H9 (cell line): ENCODE measurements around the gene GORASP1. TPM values are rescaled to one million over a fixed set of nuclear protein-coding genes. Genes with fewer than 3 reads are reported as not detected.

Experiments used
- DNase-seq: peaks from one replicate; pipeline ENCODE4 v3.0.0-alpha.2; 2017
- H2AFZ ChIP-seq: one replicate; pipeline ENCODE4 v1.6.1; 2013; ENCODE audit warnings: mild to moderate bottlenecking, low read length, control low read depth, moderate library complexity
- H2AK5ac ChIP-seq: 2 replicates; pipeline ENCODE4 v1.6.1; 2013; ENCODE audit warnings: low read length, control low read depth, mixed read lengths; ENCODE audit not compliant: insufficient read length
- H2BK120ac ChIP-seq: one replicate; pipeline ENCODE4 v1.6.1; 2013; ENCODE audit warnings: low read depth, mild to moderate bottlenecking, low read length, control low read depth, inconsistent platforms; ENCODE audit not compliant: poor library complexity, severe bottlenecking
- H2BK12ac ChIP-seq: 2 replicates; pipeline ENCODE4 v1.6.1; 2013; ENCODE audit warnings: low read length, control low read depth, mixed read lengths, low read depth; ENCODE audit not compliant: insufficient read length
- H2BK15ac ChIP-seq: 2 replicates; pipeline ENCODE4 v1.6.1; 2013; ENCODE audit warnings: low read depth, low read length, control low read depth
- H2BK20ac ChIP-seq: one replicate; pipeline ENCODE4 v1.6.1; 2013; ENCODE audit warnings: low read depth, mild to moderate bottlenecking, low read length, control low read depth, inconsistent platforms; ENCODE audit not compliant: poor library complexity, severe bottlenecking
- H2BK5ac ChIP-seq: 2 replicates; pipeline ENCODE4 v1.6.1; 2013; ENCODE audit warnings: low read length, control low read depth, mixed read lengths; ENCODE audit not compliant: insufficient read length
- H3K14ac ChIP-seq: 2 replicates; pipeline ENCODE4 v1.6.1; 2013; ENCODE audit warnings: low read length, control low read depth; ENCODE audit not compliant: insufficient read depth
- H3K18ac ChIP-seq: 2 replicates; pipeline ENCODE4 v1.6.1; 2013; ENCODE audit warnings: low read depth, mild to moderate bottlenecking, mixed read lengths, low read length, control low read depth; ENCODE audit not compliant: insufficient read length
- H3K23ac ChIP-seq: 2 replicates; pipeline ENCODE4 v1.6.1; 2013; ENCODE audit warnings: low read length, control low read depth, mixed read lengths, low read depth; ENCODE audit not compliant: insufficient read length
- H3K23me2 ChIP-seq: 2 replicates; pipeline ENCODE4 v1.6.1; 2013; ENCODE audit warnings: low read depth, mild to moderate bottlenecking, mixed read lengths, low read length, control low read depth; ENCODE audit not compliant: insufficient read length, poor library complexity, severe bottlenecking
- H3K27ac ChIP-seq: 2 replicates; pipeline ENCODE4 v1.5.1; 2013; ENCODE audit warnings: low read length, control low read depth, mixed read lengths, low read depth; ENCODE audit not compliant: insufficient read length
- H3K27me3 ChIP-seq: 2 replicates; pipeline ENCODE4 v1.6.1; 2013; ENCODE audit warnings: low read length, control low read depth, inconsistent platforms; ENCODE audit not compliant: insufficient read depth
- H3K4ac ChIP-seq: 2 replicates; pipeline ENCODE4 v1.6.1; 2013; ENCODE audit warnings: low read depth, mild to moderate bottlenecking, control low read depth, inconsistent platforms, low read length, moderate library complexity
- H3K4me1 ChIP-seq: 2 replicates; pipeline ENCODE4 v1.6.1; 2013; ENCODE audit warnings: low read length, control low read depth, inconsistent platforms; ENCODE audit not compliant: insufficient read depth
- H3K4me2 ChIP-seq: 2 replicates; pipeline ENCODE4 v1.6.1; 2013; ENCODE audit warnings: low read length, control low read depth, mixed read lengths; ENCODE audit not compliant: insufficient read length, insufficient read depth
- H3K56ac ChIP-seq: 2 replicates; pipeline ENCODE4 v1.6.1; 2013; ENCODE audit warnings: low read depth, mild to moderate bottlenecking, mixed read lengths, low read length, control low read depth; ENCODE audit not compliant: insufficient read length
- H3K79me1 ChIP-seq: 2 replicates; pipeline ENCODE4 v1.6.1; 2013; ENCODE audit warnings: low read depth, mild to moderate bottlenecking, moderate library complexity, low read length, control low read depth, inconsistent platforms; ENCODE audit not compliant: insufficient read depth, poor library complexity, severe bottlenecking
- H3K79me2 ChIP-seq: 2 replicates; pipeline ENCODE4 v1.6.1; 2013; ENCODE audit warnings: low read length, control low read depth, inconsistent platforms; ENCODE audit not compliant: insufficient read depth
- H3K9ac ChIP-seq: 2 replicates; pipeline ENCODE4 v1.6.1; 2013; ENCODE audit warnings: low read length, control low read depth, mixed read lengths; ENCODE audit not compliant: insufficient read length; ENCODE audit errors: extremely low read depth
- H3K9me3 ChIP-seq: one replicate; pipeline ENCODE4 v1.6.1; 2013; ENCODE audit warnings: low read depth, low read length, inconsistent platforms; ENCODE audit not compliant: control insufficient read depth
- H3T11ph ChIP-seq: one replicate; pipeline ENCODE4 v1.6.1; 2013; ENCODE audit warnings: mild to moderate bottlenecking, low read length, control low read depth, inconsistent platforms
- H4K20me1 ChIP-seq: one replicate; pipeline ENCODE4 v1.6.1; 2013; ENCODE audit not compliant: control insufficient read depth, insufficient read length, insufficient read depth
- H4K5ac ChIP-seq: 2 replicates; pipeline ENCODE4 v1.6.1; 2013; ENCODE audit warnings: low read depth, mild to moderate bottlenecking, mixed read lengths, low read length, control low read depth; ENCODE audit not compliant: insufficient read length
- H4K8ac ChIP-seq: replicated peaks from 2 replicates; pipeline ENCODE4 v1.6.1; 2013; ENCODE audit warnings: low read length, control low read depth, mixed read lengths, low read depth; ENCODE audit not compliant: insufficient read length
- H4K91ac ChIP-seq: 2 replicates; pipeline ENCODE4 v1.6.1; 2013; ENCODE audit warnings: low read depth, mild to moderate bottlenecking, moderate library complexity, mixed read lengths, low read length, control low read depth; ENCODE audit not compliant: insufficient read length
- H3K27ac Mint-ChIP-seq, 3 experiments: 2 replicates in 2 of 3; 3 replicates in 1 of 3; pipeline ENCODE4 v1.8.0; 2020 to 2021; ENCODE audit warnings: mixed read lengths in 3 of 3, mild to moderate bottlenecking in 1 of 3, moderate library complexity in 1 of 3
- H3K27me3 Mint-ChIP-seq: 2 replicates; pipeline ENCODE4 v1.8.0; 2021; ENCODE audit warnings: low read depth, mild to moderate bottlenecking, moderate library complexity, mixed read lengths
- H3K36me3 Mint-ChIP-seq, 3 experiments: 2 replicates in 2 of 3; 3 replicates in 1 of 3; pipeline ENCODE4 v1.8.0; 2020 to 2021; ENCODE audit warnings: low read depth in 3 of 3, mixed read lengths in 3 of 3; ENCODE audit not compliant: insufficient read depth in 1 of 3
- H3K4me1 Mint-ChIP-seq, 2 experiments: 2 replicates each; pipeline ENCODE4 v1.8.0; 2020; ENCODE audit warnings: mixed read lengths in 2 of 2
- H3K4me3 Mint-ChIP-seq, 2 experiments: 2 replicates in 1 of 2; 3 replicates in 1 of 2; pipeline ENCODE4 v1.8.0; 2020 to 2021; ENCODE audit warnings: mild to moderate bottlenecking in 2 of 2, mixed read lengths in 2 of 2, moderate library complexity in 1 of 2
- H3K9me3 Mint-ChIP-seq, 2 experiments: 2 replicates in 1 of 2; 3 replicates in 1 of 2; pipeline ENCODE4 v1.8.0; 2020; ENCODE audit warnings: mild to moderate bottlenecking in 2 of 2, mixed read lengths in 2 of 2, moderate library complexity in 1 of 2
- CTCF ChIP-seq: fragments of 200-600 bp; sonication (generic); conservative IDR thresholded peaks from 3 replicates; pipeline ENCODE4 v1.8.0; 2021; ENCODE audit warnings: antibody characterized with exemption, mild to moderate bottlenecking
- WGBS: extraction: QIAGEN DNeasy Blood & Tissue Kit; methylation state at CpG from one replicate; pipeline ENCODE4 v1.1.7; 2013; ENCODE audit warnings: missing lambda C conversion rate, low lambda C conversion rate, mixed read lengths; ENCODE audit not compliant: insufficient read length; ENCODE audit errors: extremely low coverage; 5-methylcytosine and 5-hydroxymethylcytosine counted together
- total RNA-seq: library from RNA; stranded (reverse); gene quantifications from 2 replicates; pipeline ENCODE4 v1.2.1, GENCODE V29; 2021

The GORASP1 gene
- total RNA-seq, 1 experiment from 2014 or later = 37.4 TPM

- Histone ChIP-seq H2AFZ (no peak overlapping the region), H4K5ac (no peak overlapping the region), H3K79me1 (no peaks in the 10 kb centered on the region), H3K23me2 (peaks cover 12% of the 10 kb centered on the region), H3K14ac (no peak overlapping the region), H2BK5ac (no peak overlapping the region), H2BK15ac (no peak overlapping the region), H4K8ac (no peak overlapping the region), H4K20me1 (no peaks in the 10 kb centered on the region), H4K91ac (no peak overlapping the region), H3K9ac (no peak overlapping the region), H3K27me3 (no peaks in the 10 kb centered on the region), H2BK12ac (no peak overlapping the region), H2BK120ac (no peak overlapping the region), H2AK5ac (no peak overlapping the region), H3K27ac (no peak overlapping the region), H3K4ac (no peak overlapping the region), H3K18ac (peak overlapping the region; percentile 15), H3T11ph (no peak overlapping the region), H3K23ac (no peak overlapping the region), H3K9me3 (no peaks in the 10 kb centered on the region), H3K56ac (no peak overlapping the region), H3K4me2 (peak overlapping the region; percentile 50), H3K4me1 (peaks cover 7% of the 10 kb centered on the region; the same call in 1 of the 2 replicates), H3K79me2 (peaks cover 5% of the 10 kb centered on the region; the same call in 1 of the 2 replicates), H2BK20ac (no peak overlapping the region)
- Mint-ChIP-seq H3K4me3 (peak overlapping the region; percentile 86 to 88), H3K36me3 (no peaks in the 10 kb centered on the region; a peak in 1 of 7 replicates), H3K9me3 (no peaks in the 10 kb centered on the region; a peak in 2 of 5 replicates), H3K27ac (peak overlapping the region; percentile 94 to 98 (median 97); a peak in 4 of 7 replicates), H3K27me3 (no peaks in the 10 kb centered on the region; the same call in none of the 2 replicates), H3K4me1 (peaks cover 64% of the 10 kb centered on the region in 2 experiments)
- no peak for TF ChIP-seq CTCF
- no CpG with 5 or more reads among the region's 9 CpGs for WGBS
- no peak for DNase-seq
Observed at GRCh38 chr3:39153977-39154279, 46.5 kb upstream of the GORASP1 start.
